HEK293 (cell line): Measurements from ENCODE around the gene CHD2.

Experiments used
- TCF7L2 ChIP-seq: IDR thresholded peaks from 2 replicates; pipeline ENCODE4 v1.6.1; 2011; ENCODE audit warnings: low read depth, mild to moderate bottlenecking, inconsistent platforms, low read length, moderate library complexity, borderline replicate concordance
- ZFP41 ChIP-seq: fragments of 450-650 bp; formaldehyde crosslinking; IDR thresholded peaks from 2 replicates; pipeline ENCODE4 v1.5.1; 2016; ENCODE audit warnings: missing biosample characterization, missing genetic modification characterization, borderline replicate concordance
- ZNF214 ChIP-seq: fragments of 450-650 bp; formaldehyde crosslinking; IDR thresholded peaks from 2 replicates; pipeline ENCODE4 v1.5.1; 2017; ENCODE audit warnings: missing biosample characterization, mild to moderate bottlenecking, missing genetic modification characterization, borderline replicate concordance
- ZNF404 ChIP-seq: fragments of 450-650 bp; formaldehyde crosslinking; IDR thresholded peaks from 2 replicates; pipeline ENCODE4 v1.5.1; 2017; ENCODE audit warnings: missing biosample characterization, missing genetic modification characterization
- ZNF423 ChIP-seq: fragments of 450-650 bp; formaldehyde crosslinking; IDR thresholded peaks from 2 replicates; pipeline ENCODE4 v1.5.1; 2016; ENCODE audit warnings: missing biosample characterization, missing genetic modification characterization
- ZNF530 ChIP-seq: fragments of 450-650 bp; formaldehyde crosslinking; IDR thresholded peaks from 2 replicates; pipeline ENCODE4 v1.5.1; 2016; ENCODE audit warnings: low read depth, missing biosample characterization, missing genetic modification characterization
- ZNF558 ChIP-seq: fragments of 450-650 bp; formaldehyde crosslinking; IDR thresholded peaks from 2 replicates; pipeline ENCODE4 v1.5.1; 2016; ENCODE audit warnings: missing biosample characterization, missing genetic modification characterization
- ZNF792 ChIP-seq: fragments of 450-650 bp; formaldehyde crosslinking; IDR thresholded peaks from 2 replicates; pipeline ENCODE4 v1.5.1; 2016; ENCODE audit warnings: missing biosample characterization, missing genetic modification characterization
- ZNF843 ChIP-seq: fragments of 450-650 bp; formaldehyde crosslinking; IDR thresholded peaks from 2 replicates; pipeline ENCODE4 v1.5.1; 2016; ENCODE audit warnings: missing biosample characterization, missing genetic modification characterization
- TF ChIP-seq, protein P1 (sequence below): fragments of 450-650 bp; formaldehyde crosslinking; IDR thresholded peaks from 2 replicates; pipeline ENCODE4 v1.5.1; 2016; ENCODE audit warnings: missing biosample characterization, missing genetic modification characterization
- TF ChIP-seq, protein P2 (sequence below): fragments of 450-650 bp; formaldehyde crosslinking; IDR thresholded peaks from 2 replicates; pipeline ENCODE4 v1.5.1; 2016; ENCODE audit warnings: missing biosample characterization, missing genetic modification characterization

DNA sequence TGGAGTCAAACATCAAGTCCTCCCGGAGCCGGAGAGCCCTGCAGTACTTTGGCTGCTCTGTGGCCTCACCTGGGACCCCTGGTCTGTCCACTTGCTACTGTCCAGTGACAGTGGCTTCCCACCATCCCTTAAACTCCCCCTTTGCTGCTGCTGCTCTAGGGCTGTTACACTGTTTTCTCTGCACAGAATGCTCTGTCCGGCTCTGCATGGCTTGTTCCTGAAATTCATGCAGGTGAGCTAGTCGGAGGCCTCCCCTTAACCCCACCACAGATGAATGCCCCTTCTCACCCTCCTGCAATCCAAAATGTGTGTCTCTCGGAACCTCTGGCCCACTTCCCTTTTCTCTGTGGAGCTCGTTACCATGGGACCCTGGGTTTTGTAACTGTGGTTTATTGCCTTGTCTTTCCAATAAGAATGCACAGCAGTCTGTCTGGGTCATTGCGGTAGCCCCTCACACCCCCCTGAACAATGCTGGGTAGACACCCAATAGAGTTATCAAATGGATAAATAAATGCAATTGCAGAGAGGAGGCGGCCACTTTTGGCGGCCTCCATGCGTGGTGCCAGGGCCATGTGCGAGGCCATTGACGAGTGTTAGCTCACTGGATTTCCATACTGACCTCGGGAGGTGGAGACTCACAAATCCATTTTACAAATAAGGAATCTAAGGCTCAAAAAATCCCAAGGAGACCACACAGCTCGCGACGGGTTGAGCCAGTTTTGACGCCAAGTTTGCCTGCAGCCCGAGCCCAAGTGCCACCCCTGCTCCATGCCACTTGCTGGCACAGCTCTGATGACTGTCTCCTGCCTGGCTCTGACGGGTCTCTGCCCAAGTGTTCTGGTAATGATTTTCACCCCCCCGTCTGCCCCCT lies 140.4 kb downstream of the CHD2 start:
- TF ChIP-seq, protein P1, sequence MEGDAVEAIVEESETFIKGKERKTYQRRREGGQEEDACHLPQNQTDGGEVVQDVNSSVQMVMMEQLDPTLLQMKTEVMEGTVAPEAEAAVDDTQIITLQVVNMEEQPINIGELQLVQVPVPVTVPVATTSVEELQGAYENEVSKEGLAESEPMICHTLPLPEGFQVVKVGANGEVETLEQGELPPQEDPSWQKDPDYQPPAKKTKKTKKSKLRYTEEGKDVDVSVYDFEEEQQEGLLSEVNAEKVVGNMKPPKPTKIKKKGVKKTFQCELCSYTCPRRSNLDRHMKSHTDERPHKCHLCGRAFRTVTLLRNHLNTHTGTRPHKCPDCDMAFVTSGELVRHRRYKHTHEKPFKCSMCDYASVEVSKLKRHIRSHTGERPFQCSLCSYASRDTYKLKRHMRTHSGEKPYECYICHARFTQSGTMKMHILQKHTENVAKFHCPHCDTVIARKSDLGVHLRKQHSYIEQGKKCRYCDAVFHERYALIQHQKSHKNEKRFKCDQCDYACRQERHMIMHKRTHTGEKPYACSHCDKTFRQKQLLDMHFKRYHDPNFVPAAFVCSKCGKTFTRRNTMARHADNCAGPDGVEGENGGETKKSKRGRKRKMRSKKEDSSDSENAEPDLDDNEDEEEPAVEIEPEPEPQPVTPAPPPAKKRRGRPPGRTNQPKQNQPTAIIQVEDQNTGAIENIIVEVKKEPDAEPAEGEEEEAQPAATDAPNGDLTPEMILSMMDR, result no peak
- TF ChIP-seq ZNF423, result no peak
- no peak for TF ChIP-seq ZNF214 (tag by site-specific recombination)
- no peak for TF ChIP-seq ZNF843 (tag by site-specific recombination)
- TF ChIP-seq ZFP41 (tag by site-specific recombination), result no peak
- no peak for TF ChIP-seq ZNF558
- no peak for TF ChIP-seq ZNF792 (tag by site-specific recombination)
- no peak for TF ChIP-seq TCF7L2
- TF ChIP-seq ZNF404 (tag by site-specific recombination), result no peak
- TF ChIP-seq ZNF530 (tag by site-specific recombination), result no peak
- TF ChIP-seq, protein P2, sequence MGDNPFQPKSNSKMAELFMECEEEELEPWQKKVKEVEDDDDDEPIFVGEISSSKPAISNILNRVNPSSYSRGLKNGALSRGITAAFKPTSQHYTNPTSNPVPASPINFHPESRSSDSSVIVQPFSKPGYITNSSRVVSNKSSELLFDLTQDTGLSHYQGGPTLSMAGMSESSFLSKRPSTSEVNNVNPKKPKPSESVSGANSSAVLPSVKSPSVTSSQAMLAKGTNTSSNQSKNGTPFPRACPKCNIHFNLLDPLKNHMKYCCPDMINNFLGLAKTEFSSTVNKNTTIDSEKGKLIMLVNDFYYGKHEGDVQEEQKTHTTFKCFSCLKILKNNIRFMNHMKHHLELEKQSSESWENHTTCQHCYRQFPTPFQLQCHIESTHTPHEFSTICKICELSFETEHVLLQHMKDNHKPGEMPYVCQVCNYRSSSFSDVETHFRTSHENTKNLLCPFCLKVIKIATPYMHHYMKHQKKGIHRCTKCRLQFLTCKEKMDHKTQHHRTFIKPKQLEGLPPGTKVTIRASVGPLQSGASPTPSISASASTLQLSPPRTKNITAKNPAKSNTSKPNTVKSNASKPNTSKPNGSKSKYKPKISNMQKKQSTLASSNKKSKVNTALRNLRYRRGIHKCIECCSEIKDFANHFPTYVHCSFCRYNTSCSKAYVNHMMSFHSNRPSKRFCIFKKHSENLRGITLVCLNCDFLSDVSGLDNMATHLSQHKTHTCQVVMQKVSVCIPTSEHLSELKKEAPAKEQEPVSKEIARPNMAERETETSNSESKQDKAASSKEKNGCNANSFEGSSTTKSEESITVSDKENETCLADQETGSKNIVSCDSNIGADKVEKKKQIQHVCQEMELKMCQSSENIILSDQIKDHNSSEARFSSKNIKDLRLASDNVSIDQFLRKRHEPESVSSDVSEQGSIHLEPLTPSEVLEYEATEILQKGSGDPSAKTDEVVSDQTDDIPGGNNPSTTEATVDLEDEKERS (tag by site-specific recombination), result no peak
